Osteocyte (in vitro differentiated cells): ENCODE results near the gene PARD3B. TPM values are rescaled to one million over a fixed set of nuclear protein-coding genes. Genes with fewer than 3 reads are reported as not detected.
A peak's percentile ranks its signal among the peaks of the same experiment; 100 is the strongest.
"Not testable (repeated sequence)": the region's sequence is repeated elsewhere in the genome, so short reads cannot be mapped to it uniquely, and the experiment has no call there.

Experiments used
- DNase-seq: peaks from one replicate; pipeline ENCODE4 v3.0.0; 2021; ENCODE audit warnings: mixed read lengths; ENCODE audit not compliant: unreplicated experiment; ENCODE audit errors: extremely low spot score
- H3K27ac Mint-ChIP-seq: one replicate; pipeline ENCODE4 v1.8.0; 2021; ENCODE audit warnings: mild to moderate bottlenecking, mixed read lengths; ENCODE audit not compliant: unreplicated experiment
- H3K27me3 Mint-ChIP-seq: one replicate; pipeline ENCODE4 v1.8.0; 2021; ENCODE audit warnings: mixed read lengths; ENCODE audit not compliant: unreplicated experiment
- H3K36me3 Mint-ChIP-seq: one replicate; pipeline ENCODE4 v1.8.0; 2021; ENCODE audit warnings: mixed read lengths; ENCODE audit not compliant: unreplicated experiment
- H3K4me1 Mint-ChIP-seq: one replicate; pipeline ENCODE4 v1.8.0; 2021; ENCODE audit warnings: mixed read lengths; ENCODE audit not compliant: unreplicated experiment
- H3K4me3 Mint-ChIP-seq: one replicate; pipeline ENCODE4 v1.8.0; 2021; ENCODE audit warnings: mild to moderate bottlenecking, moderate library complexity, mixed read lengths; ENCODE audit not compliant: unreplicated experiment
- H3K9me3 Mint-ChIP-seq: one replicate; pipeline ENCODE4 v1.8.0; 2021; ENCODE audit warnings: mixed read lengths; ENCODE audit not compliant: unreplicated experiment
- total RNA-seq: library from RNA; stranded (reverse); gene quantifications from 2 replicates; pipeline ENCODE4 v1.2.1, GENCODE V29; 2021
- TF ChIP-seq, protein P1 (sequence below): fragments of 200-600 bp; sonication (generic); IDR thresholded peaks from 2 replicates; pipeline ENCODE4 v1.5.0; 2021; ENCODE audit warnings: antibody characterized with exemption, mild to moderate bottlenecking, moderate library complexity

The PARD3B gene
- total RNA-seq, 1 donor from 2014 or later: 26.7 TPM

DNA sequence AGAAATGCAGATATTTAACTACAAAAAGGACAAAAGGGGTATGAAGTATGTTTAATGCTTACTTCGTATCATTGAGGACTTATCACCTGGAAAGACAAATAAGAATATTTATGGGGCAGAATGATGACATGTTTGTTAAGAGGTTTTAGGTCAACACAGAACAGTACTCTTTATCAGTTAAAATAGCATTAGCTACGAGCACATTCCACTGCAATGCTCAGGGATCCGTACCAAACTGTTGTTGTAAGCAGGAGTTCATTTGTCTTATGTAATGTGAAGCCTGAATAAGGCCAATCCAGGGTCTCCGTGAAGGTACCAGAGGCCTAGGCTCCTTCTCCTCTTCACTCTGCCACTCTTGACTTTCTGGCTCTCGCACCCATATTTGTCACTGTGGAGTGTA, 671.3 kb downstream of the PARD3B start:
- no peaks in the 10 kb centered on the region for H3K27me3 Mint-ChIP-seq
- TF ChIP-seq, protein P1, sequence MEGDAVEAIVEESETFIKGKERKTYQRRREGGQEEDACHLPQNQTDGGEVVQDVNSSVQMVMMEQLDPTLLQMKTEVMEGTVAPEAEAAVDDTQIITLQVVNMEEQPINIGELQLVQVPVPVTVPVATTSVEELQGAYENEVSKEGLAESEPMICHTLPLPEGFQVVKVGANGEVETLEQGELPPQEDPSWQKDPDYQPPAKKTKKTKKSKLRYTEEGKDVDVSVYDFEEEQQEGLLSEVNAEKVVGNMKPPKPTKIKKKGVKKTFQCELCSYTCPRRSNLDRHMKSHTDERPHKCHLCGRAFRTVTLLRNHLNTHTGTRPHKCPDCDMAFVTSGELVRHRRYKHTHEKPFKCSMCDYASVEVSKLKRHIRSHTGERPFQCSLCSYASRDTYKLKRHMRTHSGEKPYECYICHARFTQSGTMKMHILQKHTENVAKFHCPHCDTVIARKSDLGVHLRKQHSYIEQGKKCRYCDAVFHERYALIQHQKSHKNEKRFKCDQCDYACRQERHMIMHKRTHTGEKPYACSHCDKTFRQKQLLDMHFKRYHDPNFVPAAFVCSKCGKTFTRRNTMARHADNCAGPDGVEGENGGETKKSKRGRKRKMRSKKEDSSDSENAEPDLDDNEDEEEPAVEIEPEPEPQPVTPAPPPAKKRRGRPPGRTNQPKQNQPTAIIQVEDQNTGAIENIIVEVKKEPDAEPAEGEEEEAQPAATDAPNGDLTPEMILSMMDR: no peak
- peaks cover 12% of the 10 kb centered on the region for H3K4me1 Mint-ChIP-seq
- no peak for DNase-seq
- H3K27ac Mint-ChIP-seq: no peak overlapping the region
- H3K4me3 Mint-ChIP-seq: no peak overlapping the region
- no peaks in the 10 kb centered on the region for H3K9me3 Mint-ChIP-seq
- H3K36me3 Mint-ChIP-seq: peaks cover 2% of the 10 kb centered on the region

DNA sequence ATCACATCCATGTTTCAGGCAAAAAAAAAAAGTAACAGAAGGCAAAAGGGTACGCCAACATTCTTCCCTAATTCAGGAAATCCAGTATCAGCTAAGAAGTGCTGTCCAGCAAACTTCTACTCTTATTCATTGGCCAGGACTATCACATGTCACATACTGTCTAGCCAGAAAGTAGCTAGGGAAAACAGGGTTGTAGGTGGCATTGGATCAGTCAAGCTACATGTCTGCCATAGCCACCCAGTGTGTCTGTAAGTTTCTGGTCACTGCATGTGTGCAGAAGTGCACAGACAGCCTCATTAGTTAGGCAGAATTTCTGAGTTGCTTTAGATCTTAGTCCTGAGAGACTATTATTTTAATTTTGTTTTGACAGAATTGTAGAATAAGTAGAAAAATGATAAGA, 671.7 kb downstream of the PARD3B start:
- H3K9me3 Mint-ChIP-seq: no peaks in the 10 kb centered on the region
- H3K36me3 Mint-ChIP-seq: peaks cover 2% of the 10 kb centered on the region
- no peak overlapping the region for H3K27ac Mint-ChIP-seq
- H3K4me1 Mint-ChIP-seq: peaks cover 12% of the 10 kb centered on the region
- TF ChIP-seq, protein P1: no peak
- no peaks in the 10 kb centered on the region for H3K27me3 Mint-ChIP-seq
- H3K4me3 Mint-ChIP-seq: no peak overlapping the region
- no peak for DNase-seq

DNA sequence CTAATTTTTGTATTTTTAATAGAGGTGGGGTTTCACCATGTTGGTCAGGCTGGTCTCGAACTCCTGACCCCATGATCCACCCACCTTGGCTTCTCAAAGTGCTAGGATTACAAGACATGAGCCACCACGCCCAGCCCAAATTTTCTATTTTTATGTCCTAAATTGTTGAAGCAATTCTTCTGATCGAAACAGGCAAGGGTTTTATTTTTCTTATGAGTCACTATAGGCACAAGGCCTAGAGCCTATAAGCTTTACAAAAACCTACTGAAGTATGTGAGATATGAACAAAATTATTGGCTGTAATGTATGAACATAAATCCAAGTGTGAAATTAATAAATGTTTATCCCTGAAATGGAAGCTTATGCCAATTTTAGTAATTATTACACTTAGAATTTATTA, 672.8 kb downstream of the PARD3B start:
- Mint-ChIP-seq H3K27me3 (no peaks in the 10 kb centered on the region), H3K4me3 (no peak overlapping the region), H3K36me3 (peaks cover 2% of the 10 kb centered on the region), H3K27ac (peak overlapping the region; percentile 75), H3K9me3 (no peaks in the 10 kb centered on the region), H3K4me1 (peaks cover 12% of the 10 kb centered on the region)
- TF ChIP-seq, protein P1: no peak
- DNase-seq: no peak

DNA sequence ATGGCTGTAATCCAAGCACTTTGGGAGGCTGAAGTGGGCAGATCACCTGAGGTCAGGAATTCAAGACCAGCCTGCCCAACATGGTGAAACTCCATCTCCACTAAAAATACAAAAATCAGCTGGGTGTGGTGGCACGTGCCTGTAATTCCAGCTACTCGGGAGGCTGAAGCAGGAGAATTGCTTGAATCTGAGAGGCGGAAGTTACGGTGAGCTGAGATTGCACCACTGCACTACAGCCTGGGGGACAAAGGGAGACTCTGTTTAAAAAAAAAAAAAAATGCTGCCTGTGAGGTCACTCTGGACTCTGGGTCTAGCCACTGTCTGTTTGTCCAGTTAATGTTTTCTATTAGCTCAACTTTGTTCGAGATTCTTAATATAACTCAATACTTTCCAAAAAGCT, 673.5 kb downstream of the PARD3B start:
- H3K9me3 Mint-ChIP-seq, H3K36me3 Mint-ChIP-seq, H3K27me3 Mint-ChIP-seq, DNase-seq, H3K27ac Mint-ChIP-seq, H3K4me3 Mint-ChIP-seq: not testable (repeated sequence)
- H3K4me1 Mint-ChIP-seq: peaks cover 12% of the 10 kb centered on the region

DNA sequence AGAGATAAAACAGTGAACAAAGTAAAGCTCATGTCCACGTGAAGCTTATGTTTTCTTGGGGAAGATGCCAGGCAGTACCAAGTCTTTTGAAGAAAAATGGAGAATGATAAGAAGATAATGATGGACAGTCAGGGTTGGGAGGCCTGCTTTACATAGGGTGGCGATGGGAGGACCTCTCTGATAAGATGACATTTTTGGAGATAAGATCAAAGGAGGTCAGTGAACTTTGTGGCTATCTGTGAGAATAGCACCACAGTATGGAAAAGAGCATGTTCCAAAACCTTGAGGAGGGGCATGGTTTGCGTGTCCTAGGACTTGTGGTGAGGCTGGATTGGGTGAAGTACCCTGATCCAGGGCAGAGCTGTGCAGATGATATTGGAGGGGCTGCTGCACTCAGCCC, 675.3 kb downstream of the PARD3B start:
- peaks cover 4% of the 10 kb centered on the region for H3K36me3 Mint-ChIP-seq
- H3K27me3 Mint-ChIP-seq: no peaks in the 10 kb centered on the region
- peaks cover 4% of the 10 kb centered on the region for H3K9me3 Mint-ChIP-seq
- TF ChIP-seq, protein P1: no peak
- H3K27ac Mint-ChIP-seq: no peak overlapping the region
- no peak for DNase-seq
- no peak overlapping the region for H3K4me3 Mint-ChIP-seq
- peaks cover 12% of the 10 kb centered on the region for H3K4me1 Mint-ChIP-seq

DNA sequence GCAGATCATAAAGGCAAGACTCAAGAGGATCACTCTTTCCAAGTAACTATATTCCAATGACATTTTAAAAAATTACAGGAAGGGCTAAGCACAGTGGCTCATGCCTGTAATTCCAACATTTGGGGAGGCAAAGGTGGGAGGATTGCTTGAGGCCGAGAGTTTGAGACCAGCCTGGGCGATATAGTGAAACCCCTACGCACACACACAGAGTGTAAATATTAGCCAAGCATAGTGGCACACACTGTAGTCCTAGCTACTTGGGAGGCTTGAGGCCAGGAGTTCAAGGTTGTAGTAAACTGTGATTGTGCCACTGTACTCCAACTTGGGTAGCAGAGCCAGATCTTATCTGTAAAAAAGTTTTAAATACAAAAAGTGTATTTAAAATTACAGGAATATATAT, 686.8 kb downstream of the PARD3B start:
- Mint-ChIP-seq H3K4me3 (no peak overlapping the region), H3K4me1 (no peaks in the 10 kb centered on the region), H3K9me3 (no peaks in the 10 kb centered on the region), H3K27me3 (no peaks in the 10 kb centered on the region), H3K27ac (no peak overlapping the region), H3K36me3 (peaks cover 10% of the 10 kb centered on the region)
- DNase-seq: no peak
- TF ChIP-seq, protein P1: no peak
